ENCODE results near the gene ALDH7A1. TPM values are rescaled to one million over a fixed set of nuclear protein-coding genes. Genes with fewer than 3 reads are reported as not detected.

Gene ALDH7A1
- total RNA-seq: 36.2 and 52.1 TPM in 2 replicates

GRCh38 chr5:126594748-126595485 lies at the start of gene ALDH7A1:
TSS of gene ALDH7A1 (minus strand) at chr5:126595219. CDS start at chr5:126595198, 21 bp downstream.

GRCh38 chr5:126600631-126601511 lies 5.9 kb upstream of the ALDH7A1 start, which contains the start of gene PHAX:
TSS of gene PHAX (plus strand) at chr5:126600947. CDS start at chr5:126600963, 16 bp downstream.

Other genes with a start within 250 kb of the ALDH7A1 start
- gene GRAMD2B, start 171.8 kb downstream of the ALDH7A1 start, total RNA-seq: 24.3 and 24.9 TPM in 2 replicates
- 32.7 and 40.8 TPM in 2 replicates for gene PHAX, start 5.7 kb upstream of the ALDH7A1 start, total RNA-seq
- gene LMNB1, start 181.9 kb upstream of the ALDH7A1 start, total RNA-seq: 64.5 and 85.3 TPM in 2 replicates